Neural progenitor cell (in vitro differentiated cells): Measurements from ENCODE around the gene ERVMER34-1.

ENCODE experiments used
- CTCF ChIP-seq: fragments of 200-600 bp; sonication (generic); IDR thresholded peaks from 2 replicates; pipeline ENCODE4 v1.5.1; 2017; ENCODE audit warnings: antibody characterized with exemption, mild to moderate bottlenecking
- EZH2 ChIP-seq: fragments of 200-600 bp; sonication (generic); IDR thresholded peaks from 2 replicates; pipeline ENCODE4 v1.6.1; 2017; ENCODE audit warnings: antibody characterized with exemption, mild to moderate bottlenecking, moderate library complexity

DNA sequence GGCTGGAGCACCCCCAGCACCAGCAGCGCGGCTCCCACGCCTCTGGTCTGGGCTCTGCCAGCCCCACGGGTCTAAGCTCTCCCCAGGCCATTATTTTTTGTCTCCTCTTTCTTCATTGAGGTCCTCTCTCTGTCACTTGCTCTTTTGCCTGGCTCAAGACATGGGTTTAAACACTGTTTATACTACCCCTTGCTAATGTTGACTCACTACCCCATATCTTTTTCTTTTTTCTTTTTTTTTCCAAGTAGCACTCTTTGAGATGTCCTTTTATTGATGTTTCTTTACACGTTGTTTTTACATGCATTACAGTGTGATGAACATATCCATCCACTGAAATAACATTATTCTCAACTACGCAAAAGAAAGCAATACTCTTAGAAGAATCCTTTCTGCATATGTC, 1.7 kb upstream of the ERVMER34-1 start:
- TF ChIP-seq CTCF = no peak
- TF ChIP-seq EZH2 = no peak
